GM19468 (cell line): ENCODE measurements around the gene RAET1E.
"Not testable (repeated sequence)": the region's sequence is repeated elsewhere in the genome, so short reads cannot be mapped to it uniquely, and the experiment has no call there.

Experiments
- ATAC-seq: cut with Tn5 transposase; IDR thresholded peaks from one replicate; pipeline ENCODE4 v1.9.1; 2021; ENCODE audit warnings: mild to moderate bottlenecking, moderate library complexity, moderate number of reproducible peaks; ENCODE audit not compliant: unreplicated experiment; ENCODE audit errors: extremely low read depth

Gene RAET1E

GRCh38 chr6:149913085-149913484, 15.2 kb upstream of the RAET1E start:
- ATAC-seq = no peak

GRCh38 chr6:149912680-149913079, 14.8 kb upstream of the RAET1E start:
- not testable (repeated sequence) for ATAC-seq

DNA sequence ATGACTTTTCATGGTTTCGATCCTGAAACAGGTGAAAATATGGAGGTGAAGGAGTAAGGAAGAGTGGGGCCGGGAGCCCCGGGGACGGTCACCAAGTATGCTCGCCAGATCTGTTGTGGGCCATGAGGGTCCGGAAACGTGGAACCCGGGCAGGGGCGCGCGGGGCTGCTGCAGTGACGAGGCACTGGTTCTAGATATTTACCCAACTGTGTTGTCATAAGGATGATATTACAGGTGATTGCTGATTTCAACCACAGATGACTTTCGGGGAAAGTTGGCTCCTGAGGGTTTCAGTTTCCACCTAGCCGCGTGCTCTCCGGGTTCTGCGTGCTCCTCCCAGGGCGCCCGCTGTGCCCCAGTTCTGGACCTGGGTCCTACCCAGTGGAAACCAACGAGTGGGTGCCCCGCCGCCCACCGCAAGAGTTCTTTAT, 12.8 kb upstream of the RAET1E start:
- no peak for ATAC-seq

- ATAC-seq = no peak
Measured at GRCh38 chr6:149909701-149910470, 12.0 kb upstream of the RAET1E start.

GRCh38 chr6:149908480-149908879, 10.6 kb upstream of the RAET1E start:
- ATAC-seq = not testable (repeated sequence)

GRCh38 chr6:149907317-149907716, 9.4 kb upstream of the RAET1E start:
- ATAC-seq = no peak

DNA sequence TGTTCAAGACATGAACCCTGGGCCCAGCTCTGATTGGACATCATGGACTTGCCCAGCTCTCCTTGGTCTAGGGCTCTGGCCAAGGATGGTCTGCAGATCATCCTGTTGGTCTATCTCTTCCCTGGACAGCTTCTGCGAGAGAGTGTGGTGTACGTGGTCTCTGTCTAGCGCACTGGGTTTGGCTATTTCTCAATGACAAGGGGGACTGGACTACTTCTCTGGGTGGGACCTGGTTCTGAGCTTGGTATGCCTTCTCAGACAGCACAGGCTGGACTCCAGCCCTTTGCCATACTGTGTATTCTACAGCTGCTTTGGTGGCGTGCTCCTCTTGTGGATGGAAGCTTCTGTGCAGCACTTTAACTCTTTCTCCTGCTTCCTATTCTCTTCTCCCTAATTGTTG, 8.5 kb upstream of the RAET1E start:
- ATAC-seq = no peak

- ATAC-seq = no peak
Measured at GRCh38 chr6:149905911-149906371, 8.0 kb upstream of the RAET1E start.

GRCh38 chr6:149905371-149905910, 7.5 kb upstream of the RAET1E start:
- ATAC-seq = no peak

- no peak for ATAC-seq
Measured at GRCh38 chr6:149904661-149905370, 6.9 kb upstream of the RAET1E start.

- ATAC-seq = no peak
Measured at GRCh38 chr6:149903938-149904611, 6.2 kb upstream of the RAET1E start.

DNA sequence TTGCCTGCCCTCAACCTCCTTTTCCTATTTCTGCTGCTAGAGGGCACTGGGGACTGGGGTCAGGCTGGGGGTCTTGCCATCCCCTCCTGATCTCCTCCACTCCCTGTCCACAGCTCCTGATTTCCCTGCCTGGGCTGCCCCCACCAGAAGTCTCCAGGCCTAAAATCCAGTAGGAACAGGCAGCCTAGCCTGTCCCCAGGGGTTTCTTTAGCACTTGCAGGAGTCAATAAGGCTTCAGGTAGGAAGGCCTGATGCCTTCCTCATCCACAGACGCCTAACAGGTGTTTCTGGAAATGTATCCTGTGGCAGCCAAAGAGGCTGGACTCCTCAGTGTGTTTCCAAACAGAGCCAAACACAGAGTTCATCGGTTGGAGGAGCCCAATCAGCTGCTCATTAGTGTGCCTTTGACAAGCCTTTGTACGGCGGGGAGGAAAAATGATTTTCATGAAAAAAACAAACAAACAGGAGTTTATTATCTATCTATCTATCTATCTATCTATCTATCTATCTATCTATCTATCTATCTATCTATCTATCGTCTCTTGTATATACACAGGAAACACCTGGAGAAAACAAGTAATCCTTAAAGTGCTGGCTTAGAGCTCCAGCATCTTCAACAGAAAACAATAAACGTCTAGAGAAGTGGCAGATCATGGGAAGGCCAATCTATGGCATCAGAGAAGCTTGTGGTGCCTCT, 3.7 kb upstream of the RAET1E start:
- no peak for ATAC-seq

- ATAC-seq = no peak
Measured at GRCh38 chr6:149900620-149901443, 2.9 kb upstream of the RAET1E start.

GRCh38 chr6:149899926-149900619, 2.2 kb upstream of the RAET1E start:
- ATAC-seq = no peak

DNA sequence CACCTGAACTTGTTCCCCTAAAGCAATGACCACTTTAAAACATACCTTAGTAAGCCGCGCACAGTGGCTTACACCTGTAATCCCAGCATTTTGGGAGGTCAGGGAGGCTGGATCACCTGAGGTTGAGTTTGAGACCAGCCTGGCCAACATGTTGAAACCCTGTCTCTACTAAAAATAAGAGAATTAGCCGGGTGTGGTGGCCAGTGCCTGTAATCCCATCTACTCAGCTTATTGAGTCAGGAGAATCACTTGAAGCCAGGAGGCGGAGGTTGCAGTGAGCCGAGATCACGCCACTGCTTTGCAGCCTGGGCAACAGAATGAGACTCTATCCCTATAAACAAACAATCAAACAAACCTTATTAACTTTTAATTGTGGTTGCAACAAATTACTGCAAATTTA, 1.6 kb upstream of the RAET1E start:
- no peak for ATAC-seq

- ATAC-seq = no peak
Measured at GRCh38 chr6:149898966-149899365, 1.1 kb upstream of the RAET1E start.

DNA sequence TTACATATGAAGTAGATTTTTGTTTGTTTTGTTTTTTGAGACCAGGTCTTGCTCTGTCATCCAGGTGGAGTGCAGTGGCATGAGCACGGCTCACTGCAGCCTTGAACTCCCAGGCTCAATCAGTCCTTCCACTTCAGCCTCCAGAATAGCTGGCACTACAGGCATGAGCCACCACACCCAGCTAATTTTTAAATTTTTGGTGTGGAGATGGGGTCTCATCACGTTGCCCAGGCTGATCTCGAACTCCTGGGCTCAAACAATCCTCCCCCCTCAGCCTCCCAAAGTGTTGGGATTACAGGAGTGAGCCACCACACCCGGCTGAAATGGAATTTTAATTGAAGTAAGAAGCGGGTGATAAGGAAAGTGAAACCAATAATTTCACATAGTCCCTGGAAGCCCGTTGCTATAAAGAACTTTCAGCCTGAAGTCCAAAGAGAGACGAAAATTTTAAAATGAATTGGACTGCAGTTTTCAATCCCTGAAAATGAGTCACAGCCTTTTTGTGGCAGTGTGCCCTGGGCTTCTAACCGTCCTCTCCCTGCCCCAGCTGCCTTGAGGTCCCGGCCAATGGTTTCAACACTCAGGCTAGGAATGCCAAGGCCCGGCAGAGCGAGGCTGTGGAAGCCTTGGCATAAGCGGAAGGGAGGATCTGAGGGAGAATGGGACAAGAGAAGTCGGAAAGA, 757 bp downstream of the RAET1E start:
- ATAC-seq = no peak

DNA sequence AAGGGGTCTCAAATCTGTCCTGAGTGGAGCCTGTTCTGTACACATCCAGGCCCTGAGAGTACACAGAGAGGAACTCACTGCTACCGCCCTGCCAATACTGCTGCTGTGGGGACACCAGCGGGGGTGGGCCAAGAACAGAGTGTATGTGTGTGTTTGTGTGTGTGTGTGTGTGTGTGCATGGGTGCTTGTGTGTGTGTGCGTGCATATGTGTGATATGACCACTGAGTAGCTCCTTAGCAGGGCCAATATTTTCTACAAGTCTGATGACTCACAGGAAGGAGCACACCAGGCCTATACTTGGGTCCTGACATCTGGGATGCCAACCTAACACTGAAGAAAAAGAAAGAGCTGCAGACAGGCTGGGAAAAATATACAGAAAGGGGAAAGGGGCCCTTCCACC, 1.4 kb downstream of the RAET1E start:
- no peak for ATAC-seq
